ENCODE measurements around the gene TBC1D10B. TPM values are rescaled to one million over a fixed set of nuclear protein-coding genes. Genes with fewer than 3 reads are reported as not detected.
"Not testable (repeated sequence)": the region's sequence is repeated elsewhere in the genome, so short reads cannot be mapped to it uniquely, and the experiment has no call there.

The TBC1D10B gene
- total and polyA plus RNA-seq, 7 donors, result 14.5 to 38.3 (median 24.6) TPM

DNA sequence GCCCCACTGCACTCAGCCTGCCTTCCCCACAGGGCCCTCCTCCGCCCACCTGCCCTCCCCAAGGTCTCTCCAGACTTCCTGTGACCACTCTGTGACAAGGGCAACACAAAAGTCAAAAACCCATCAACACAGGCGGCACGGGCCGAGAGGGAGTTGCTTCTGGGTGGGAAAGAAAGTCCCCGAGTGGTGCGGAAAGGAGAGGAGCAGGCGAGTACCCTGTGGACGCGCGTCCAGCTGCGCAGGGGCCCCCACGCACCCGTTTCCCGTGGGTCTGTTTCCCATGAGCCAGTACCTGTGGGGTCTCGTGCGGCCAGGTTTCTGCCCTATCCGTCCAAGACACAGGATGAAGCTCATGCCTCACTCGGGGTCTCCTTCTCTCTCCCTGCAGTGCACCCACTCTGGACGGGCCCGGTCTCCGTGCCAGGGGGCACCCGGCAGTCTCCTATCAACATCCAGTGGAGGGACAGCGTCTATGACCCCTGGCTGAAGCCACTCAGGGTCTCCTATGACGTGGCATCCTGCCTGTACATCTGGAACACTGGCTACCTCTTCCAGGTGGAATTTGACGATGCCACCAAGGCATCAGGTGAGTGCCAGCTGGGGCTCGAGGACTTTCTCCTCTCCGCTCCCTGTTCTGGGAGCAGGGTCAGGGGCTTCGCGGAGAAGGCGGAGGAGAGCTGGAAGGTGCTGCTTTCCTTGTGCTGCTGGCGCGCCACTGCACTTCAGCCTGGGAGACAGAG, 27.4 kb downstream of the TBC1D10B start:
- H3K9me3 ChIP-seq, result no peaks in the 10 kb centered on the region
- H3K27me3 ChIP-seq, result no peaks in the 10 kb centered on the region
- no peak for DNase-seq
- H3K4me3 ChIP-seq, result no peak overlapping the region
- WGBS, 2 donors, result 95% methylated on average over 32 of the region's 32 CpGs
- intact Hi-C loops (cut with DNase I), result no loop called here
- H3K36me3 ChIP-seq, result no peaks in the 10 kb centered on the region
- H3K4me1 ChIP-seq, result no peaks in the 10 kb centered on the region
- H3K27ac ChIP-seq, result no peak overlapping the region
- TF ChIP-seq POLR2A (IDR thresholded peaks at IDR 0.05) (no peak), POLR2AphosphoS5 (IDR thresholded peaks at IDR 0.05) (no peak), EP300 (IDR thresholded peaks at IDR 0.05) (no peak)
- TF ChIP-seq, protein P1, sequence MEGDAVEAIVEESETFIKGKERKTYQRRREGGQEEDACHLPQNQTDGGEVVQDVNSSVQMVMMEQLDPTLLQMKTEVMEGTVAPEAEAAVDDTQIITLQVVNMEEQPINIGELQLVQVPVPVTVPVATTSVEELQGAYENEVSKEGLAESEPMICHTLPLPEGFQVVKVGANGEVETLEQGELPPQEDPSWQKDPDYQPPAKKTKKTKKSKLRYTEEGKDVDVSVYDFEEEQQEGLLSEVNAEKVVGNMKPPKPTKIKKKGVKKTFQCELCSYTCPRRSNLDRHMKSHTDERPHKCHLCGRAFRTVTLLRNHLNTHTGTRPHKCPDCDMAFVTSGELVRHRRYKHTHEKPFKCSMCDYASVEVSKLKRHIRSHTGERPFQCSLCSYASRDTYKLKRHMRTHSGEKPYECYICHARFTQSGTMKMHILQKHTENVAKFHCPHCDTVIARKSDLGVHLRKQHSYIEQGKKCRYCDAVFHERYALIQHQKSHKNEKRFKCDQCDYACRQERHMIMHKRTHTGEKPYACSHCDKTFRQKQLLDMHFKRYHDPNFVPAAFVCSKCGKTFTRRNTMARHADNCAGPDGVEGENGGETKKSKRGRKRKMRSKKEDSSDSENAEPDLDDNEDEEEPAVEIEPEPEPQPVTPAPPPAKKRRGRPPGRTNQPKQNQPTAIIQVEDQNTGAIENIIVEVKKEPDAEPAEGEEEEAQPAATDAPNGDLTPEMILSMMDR (IDR thresholded peaks at IDR 0.05), result no peak

DNA sequence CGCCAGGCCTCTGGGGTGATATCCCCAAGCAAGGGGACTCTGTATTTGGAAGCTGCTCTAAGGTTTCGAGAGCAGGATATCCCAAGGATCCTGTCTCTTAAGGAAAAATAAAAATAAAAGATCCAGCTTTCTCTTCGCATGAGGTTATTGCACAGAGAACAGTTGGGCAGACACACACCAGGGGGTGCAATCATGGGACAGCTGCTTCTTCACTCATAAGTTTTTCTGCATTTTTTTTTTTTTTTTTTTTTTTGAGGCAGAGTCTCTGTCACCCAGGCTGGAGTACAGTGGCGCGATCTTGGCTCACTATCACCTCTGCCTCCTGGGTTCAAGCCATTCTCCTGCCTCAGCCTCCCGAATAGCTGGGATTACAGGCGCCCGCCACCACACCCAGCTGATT, 28.3 kb downstream of the TBC1D10B start:
- H3K27ac ChIP-seq; H3K9me3 ChIP-seq; intact Hi-C loops (cut with DNase I); H3K4me1 ChIP-seq; H3K4me3 ChIP-seq; H3K27me3 ChIP-seq; DNase-seq; H3K36me3 ChIP-seq: not testable (repeated sequence)
- WGBS, 2 donors, result 94 to 95% methylated on average over 8 of the region's 8 CpGs

DNA sequence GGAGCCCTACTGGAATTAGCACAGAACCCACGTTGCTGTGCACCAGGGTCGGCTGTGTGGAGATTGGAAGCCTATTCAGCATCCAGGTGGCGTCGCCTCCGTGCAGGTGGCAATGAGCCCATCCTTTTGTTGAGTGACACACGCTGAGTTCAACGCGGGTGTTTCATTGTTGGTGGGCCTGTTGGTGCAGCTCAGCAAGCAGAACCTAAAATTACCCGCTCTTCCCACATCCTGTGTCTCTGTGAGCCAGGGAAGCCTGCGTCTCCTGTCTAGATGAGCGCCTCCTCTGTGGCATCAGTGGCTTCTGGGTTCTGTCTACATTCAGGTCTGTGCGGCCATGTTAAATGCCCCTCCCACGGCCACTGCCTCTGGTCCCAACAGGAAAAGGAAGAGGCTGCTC, 29.7 kb downstream of the TBC1D10B start:
- WGBS, 2 donors, result 74 to 94% methylated on average over 13 of the region's 13 CpGs
- Histone ChIP-seq H3K27me3 (no peaks in the 10 kb centered on the region), H3K36me3 (no peaks in the 10 kb centered on the region), H3K9me3 (no peaks in the 10 kb centered on the region), H3K4me3 (no peak overlapping the region), H3K27ac (no peak overlapping the region), H3K4me1 (peaks cover 0 to 5% (median 5%) of the 10 kb centered on the region in 4 donors)
- TF ChIP-seq, protein P1 (IDR thresholded peaks at IDR 0.05), result no peak
- TF ChIP-seq POLR2AphosphoS5 (IDR thresholded peaks at IDR 0.05) (no peak), POLR2A (IDR thresholded peaks at IDR 0.05) (no peak), EP300 (IDR thresholded peaks at IDR 0.05) (no peak)
- intact Hi-C loops (cut with DNase I), result no loop called here
- no peak for DNase-seq

DNA sequence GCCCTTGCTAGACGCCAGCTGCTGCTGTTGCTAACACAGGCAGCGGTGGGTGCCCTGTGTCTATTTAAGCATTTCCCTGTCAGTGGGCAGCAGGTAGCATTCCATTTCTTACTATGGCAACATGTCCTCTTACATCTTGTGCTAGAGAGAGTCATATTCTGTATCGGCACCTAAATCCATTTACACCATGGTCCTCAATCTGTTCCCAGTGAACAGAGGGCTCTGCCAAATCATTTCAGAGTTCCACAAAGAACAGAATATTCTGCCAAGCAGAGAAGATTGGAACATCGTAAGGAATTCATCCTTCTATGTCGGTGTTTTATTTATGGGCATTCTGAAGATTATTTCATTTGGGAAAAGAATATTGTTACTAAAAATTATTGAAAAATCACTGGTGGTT, 31.6 kb downstream of the TBC1D10B start:
- 90 to 95% methylated on average over 5 of the region's 5 CpGs for WGBS, 2 donors
- not testable (repeated sequence) for H3K27ac ChIP-seq, H3K4me1 ChIP-seq, H3K36me3 ChIP-seq, DNase-seq, H3K9me3 ChIP-seq, H3K4me3 ChIP-seq, H3K27me3 ChIP-seq
- intact Hi-C loops (cut with DNase I), result loop anchor here (5.0 kb wide), 1 partner anchor 69 kb away; the partner anchor contains the start of gene ZNF771

- H3K4me1 ChIP-seq, DNase-seq, H3K4me3 ChIP-seq, H3K27me3 ChIP-seq, H3K9me3 ChIP-seq, H3K27ac ChIP-seq, H3K36me3 ChIP-seq: not testable (repeated sequence)
- 95 to 96% methylated on average over 10 of the region's 10 CpGs for WGBS, 2 donors
- intact Hi-C loops (cut with DNase I), result loop anchor here (5.0 kb wide), 1 partner anchor 69 kb away; the partner anchor contains the start of gene ZNF771
Measured at GRCh38 chr16:30337964-30338357, 32.3 kb downstream of the TBC1D10B start.

- peak; percentile 70 for DNase-seq
- Histone ChIP-seq H3K27me3 (no peaks in the 10 kb centered on the region), H3K36me3 (no peaks in the 10 kb centered on the region), H3K4me3 (peak overlapping the region; percentile 69 to 98 (median 72)), H3K27ac (peak overlapping the region; percentile 94 to 99 (median 96)), H3K4me1 (peaks cover 0 to 7% (median 6%) of the 10 kb centered on the region in 4 donors), H3K9me3 (no peaks in the 10 kb centered on the region)
- intact Hi-C loops (cut with DNase I), result loop anchor here (1.0 to 5.0 kb wide), 2 partner anchors 16 to 71 kb away; partner anchors contain the start of gene ZNF771
- TF ChIP-seq, protein P1 (IDR thresholded peaks at IDR 0.05), result no peak
- TF ChIP-seq POLR2A (IDR thresholded peaks at IDR 0.05) (no peak), EP300 (IDR thresholded peaks at IDR 0.05) (no peak), POLR2AphosphoS5 (IDR thresholded peaks at IDR 0.05) (no peak)
- WGBS, 2 donors, result 32 to 39% methylated on average over 17 of the region's 17 CpGs
Measured at GRCh38 chr16:30335598-30336474, 34.5 kb downstream of the TBC1D10B start.

Data from sigmoid colon (tissue), 7 donors.